Endothelial cell of umbilical vein (primary cell): ENCODE data around the gene CUEDC2. TPM values are rescaled to one million over a fixed set of nuclear protein-coding genes. Genes with fewer than 3 reads are reported as not detected.

Experiments
- BruUV-seq: library from RNA; stranded (reverse); fragments of 400-500 nt; replicated peaks from 2 replicates; lab custom pipeline; 2021; lab: Mats Ljungman, UMichigan
- CTCF ChIA-PET: fragments of 300-600, 350-600 bp; sonication (Branson Sonifier 250); formaldehyde crosslinking; loops from one replicate; lab custom pipeline; 2021; ENCODE audit warnings: antibody characterized with exemption, inconsistent platforms; lab: Charles Lee
- POLR2A ChIA-PET: fragments of 300-600, 350-600 bp; sonication (Branson Sonifier 250); formaldehyde crosslinking; loops from one replicate; lab custom pipeline; 2021; ENCODE audit warnings: antibody characterized with exemption, inconsistent platforms; lab: Charles Lee
- DNase-seq: peaks from one replicate; pipeline ENCODE4 v3.0.0-alpha.2; 2011; ENCODE audit warnings: low read depth, low spot score
- FAIRE-seq: peaks from 2 replicates; lab custom pipeline; 2011; peaks lifted over from hg19 to GRCh38; lab: Jason Lieb, UNC
- H2AFZ ChIP-seq: 2 replicates; pipeline ENCODE4 v1.6.0; 2012; ENCODE audit warnings: low read depth, low read length, control low read depth, inconsistent platforms
- H3K27ac ChIP-seq: 2 replicates; pipeline ENCODE4 v1.5.1; 2011; ENCODE audit warnings: low read depth, mild to moderate bottlenecking, control low read depth, low read length, moderate library complexity; ENCODE audit not compliant: insufficient read depth
- H3K27me3 ChIP-seq, 2 experiments: 2 replicates each; pipeline versions ENCODE4 v1.6.0 to v1.6.1; 2011; ENCODE audit warnings: low read length in 2 of 2, mixed read lengths in 1 of 2; ENCODE audit not compliant: control insufficient read depth in 2 of 2, insufficient read depth in 2 of 2
- H3K36me3 ChIP-seq, 2 experiments: 2 replicates in 1 of 2; 3 replicates in 1 of 2; pipeline ENCODE4 v1.5.1; 2011; ENCODE audit warnings: low read length in 2 of 2, mild to moderate bottlenecking in 1 of 2, moderate library complexity in 1 of 2; ENCODE audit not compliant: control insufficient read depth in 2 of 2, insufficient read depth in 2 of 2; ENCODE audit errors: extremely low read depth in 1 of 2
- H3K4me1 ChIP-seq: 3 replicates; pipeline ENCODE4 v1.5.1; 2011; ENCODE audit warnings: mild to moderate bottlenecking, low read length; ENCODE audit not compliant: control insufficient read depth, insufficient read depth; ENCODE audit errors: extremely low read depth
- H3K4me2 ChIP-seq: 2 replicates; pipeline ENCODE4 v1.6.1; 2011; ENCODE audit warnings: low read length, control low read depth, mixed read lengths; ENCODE audit not compliant: insufficient read depth
- H3K4me3 ChIP-seq, 3 experiments: fragments of 200-600 bp in 1 of 3; sonication (generic), shearing (Covaris generic) in 1 of 3; replicated peaks in 1 of 3; 2 replicates each; pipeline ENCODE4 v1.5.1; 2011 to 2016; ENCODE audit warnings: control low read depth in 3 of 3, low read length in 3 of 3, mild to moderate bottlenecking in 2 of 3, inconsistent platforms in 1 of 3, low read depth in 1 of 3, moderate library complexity in 1 of 3; ENCODE audit not compliant: insufficient read depth in 1 of 3
- H3K79me2 ChIP-seq: 2 replicates; pipeline ENCODE4 v1.6.0; 2012; ENCODE audit warnings: low read length, inconsistent platforms; ENCODE audit not compliant: control insufficient read depth, insufficient read depth
- H3K9ac ChIP-seq: replicated peaks from 2 replicates; pipeline ENCODE3; 2011; ENCODE audit warnings: low read length, control low read depth; ENCODE audit not compliant: insufficient read depth; ENCODE audit errors: extremely low read depth
- H3K9me1 ChIP-seq: replicated peaks from 3 replicates; pipeline ENCODE4 v1.6.0; 2011; ENCODE audit warnings: mild to moderate bottlenecking, low read length; ENCODE audit not compliant: control insufficient read depth, insufficient read depth; ENCODE audit errors: extremely low read depth
- H3K9me3 ChIP-seq: replicated peaks from 2 replicates; pipeline ENCODE4 v1.5.1; 2012; ENCODE audit warnings: low read length, inconsistent platforms; ENCODE audit not compliant: control insufficient read depth, insufficient read depth
- H4K20me1 ChIP-seq: replicated peaks from 2 replicates; pipeline ENCODE3; 2011; ENCODE audit warnings: mild to moderate bottlenecking, low read length; ENCODE audit not compliant: control insufficient read depth, insufficient read depth; ENCODE audit errors: extremely low read depth
- JUN ChIP-seq: IDR thresholded peaks from 2 replicates; pipeline ENCODE4 v1.6.1; 2011; ENCODE audit warnings: borderline replicate concordance, low read depth; ENCODE audit not compliant: insufficient read length, insufficient read depth
- dilution Hi-C: fragments of 300-500 bp; cut with MboI; formaldehyde crosslinking; loops from one replicate; pipeline ENCODE4 v1.15.0; 2019; ENCODE audit warnings: low sequenced_read_pairs; ENCODE audit not compliant: extremely low pct_ligation_motif_present
- intact Hi-C: fragments of 100-400 bp; cut with micrococcal nuclease; formaldehyde crosslinking; loops from one replicate; pipeline ENCODE4 v1.10.0; 2022
- polyA plus RNA-seq, 4 experiments: library from polyadenylated mRNA; depleted of rRNA in 3 of 4; stranded (reverse) in 3 of 4; unstranded in 1 of 4; fragments of >200 nt; gene quantifications; 2 replicates each; pipeline versions ENCODE4 v1.2.1 to v1.2.3, GENCODE V29; 2011 to 2012; ENCODE audit warnings: missing spikeins in 1 of 4
- total RNA-seq: library from RNA; stranded (reverse); gene quantifications from 2 replicates; pipeline ENCODE4 v1.2.3, GENCODE V29; 2021
- TF ChIP-seq, protein P1 (sequence below): IDR thresholded peaks from 2 replicates; pipeline ENCODE4 v1.6.1; 2011; ENCODE audit not compliant: insufficient read depth, insufficient read length

CUEDC2 gene
- total and polyA plus RNA-seq, 2 donors (not counting 3 experiments of a cell fraction or from before 2014, with no cell fraction given): 61.5 to 96.7 TPM

GRCh38 chr10:102401342-102401654, 31.1 kb downstream of the CUEDC2 start:
- ChIA-PET POLR2A (no interaction called here), CTCF (interaction anchor here (4.0 to 9.2 kb wide), 3 partner anchors 170 to 233 kb away, joined by 42 to 168 read pairs (median 54); no protein-coding TSS in a partner anchor)
- intact Hi-C loops: no loop called here
- Histone ChIP-seq H3K27me3 (no peaks in the 10 kb centered on the region), H3K27ac (no peak overlapping the region), H3K36me3 (peaks cover 0 to 32% of the 10 kb centered on the region in 2 experiments), H3K4me3 (no peak overlapping the region), H3K9me3 (no peaks in the 10 kb centered on the region), H3K4me2 (no peak overlapping the region), H3K79me2 (no peaks in the 10 kb centered on the region), H4K20me1 (no peaks in the 10 kb centered on the region), H2AFZ (no peak overlapping the region), H3K9me1 (no peaks in the 10 kb centered on the region), H3K4me1 (peaks cover 4% of the 10 kb centered on the region), H3K9ac (no peak overlapping the region)
- TF ChIP-seq, protein P1, sequence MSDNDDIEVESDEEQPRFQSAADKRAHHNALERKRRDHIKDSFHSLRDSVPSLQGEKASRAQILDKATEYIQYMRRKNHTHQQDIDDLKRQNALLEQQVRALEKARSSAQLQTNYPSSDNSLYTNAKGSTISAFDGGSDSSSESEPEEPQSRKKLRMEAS: no peak
- DNase-seq (no peak), FAIRE-seq (no peak)
- dilution Hi-C loops: no loop called here
- BruUV-seq: no TSS peak

DNA sequence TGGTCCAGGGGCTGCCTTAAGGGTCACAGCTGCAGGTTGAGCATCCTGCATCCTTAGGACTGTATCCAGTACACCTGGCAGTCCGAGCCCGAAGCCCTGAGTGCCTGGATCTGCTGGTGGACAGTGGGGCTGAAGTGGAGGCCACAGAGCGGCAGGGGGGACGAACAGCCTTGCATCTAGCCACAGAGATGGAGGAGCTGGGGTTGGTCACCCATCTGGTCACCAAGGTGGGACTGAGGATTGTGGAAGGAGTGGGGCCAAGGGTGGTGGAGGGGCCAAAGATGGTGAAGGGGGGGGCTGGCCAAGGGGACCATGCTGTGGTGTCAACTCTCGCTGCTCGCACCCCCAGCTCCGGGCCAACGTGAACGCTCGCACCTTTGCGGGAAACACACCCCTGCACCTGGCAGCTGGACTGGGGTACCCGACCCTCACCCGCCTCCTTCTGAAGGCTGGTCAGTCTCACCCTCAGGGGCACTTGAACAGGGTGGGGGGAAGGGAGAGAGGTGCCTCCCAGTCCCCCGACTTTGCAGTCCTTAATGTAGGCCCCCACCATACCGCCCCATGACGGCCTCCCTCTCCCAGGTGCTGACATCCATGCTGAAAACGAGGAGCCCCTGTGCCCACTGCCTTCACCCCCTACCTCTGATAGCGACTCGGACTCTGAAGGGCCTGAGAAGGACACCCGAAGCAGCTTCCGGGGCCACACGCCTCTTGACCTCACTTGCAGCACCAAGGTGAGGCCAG, 31.6 kb downstream of the CUEDC2 start:
- Histone ChIP-seq H3K27me3 (no peaks in the 10 kb centered on the region), H4K20me1 (no peaks in the 10 kb centered on the region), H2AFZ (no peak overlapping the region), H3K79me2 (no peaks in the 10 kb centered on the region), H3K4me1 (peaks cover 10% of the 10 kb centered on the region), H3K4me3 (no peak overlapping the region), H3K9me1 (no peaks in the 10 kb centered on the region), H3K4me2 (no peak overlapping the region), H3K9ac (no peak overlapping the region), H3K27ac (no peak overlapping the region), H3K9me3 (no peaks in the 10 kb centered on the region), H3K36me3 (peaks cover 0 to 32% of the 10 kb centered on the region in 2 experiments)
- no TSS peak for BruUV-seq
- intact Hi-C loops: no loop called here
- ChIA-PET CTCF (interaction anchor here (1.0 to 9.2 kb wide), 5 partner anchors 13 to 183 kb away, joined by 3 to 168 read pairs (median 4); no protein-coding TSS in a partner anchor), POLR2A (no interaction called here)
- DNase-seq: no peak
- dilution Hi-C loops: no loop called here
- no peak for TF ChIP-seq JUN
- no peak for FAIRE-seq
